CD4-positive, alpha-beta T cell treated with Interleukin-2 at 100 ng/mL for 4 hours (primary cell): ENCODE data around the gene HPN.
A peak's percentile ranks its signal among the peaks of the same experiment; 100 is the strongest.
"Not testable (repeated sequence)": the region's sequence is repeated elsewhere in the genome, so short reads cannot be mapped to it uniquely, and the experiment has no call there.

Source experiments
- DNase-seq: peaks from one replicate; pipeline ENCODE4 v3.0.0-alpha.2; 2020; ENCODE audit warnings: low spot score

Gene HPN

GRCh38 chr19:35084509-35084762, 42.9 kb downstream of the HPN start:
- no peak for DNase-seq

- DNase-seq, result no peak
Observed at GRCh38 chr19:35085947-35086346, 44.4 kb downstream of the HPN start.

GRCh38 chr19:35086455-35086854, 44.9 kb downstream of the HPN start:
- no peak for DNase-seq

- no peak for DNase-seq
Observed at GRCh38 chr19:35087393-35087792, 45.9 kb downstream of the HPN start.

- no peak for DNase-seq
Observed at GRCh38 chr19:35088131-35088913, 46.8 kb downstream of the HPN start.

- DNase-seq, result no peak
Observed at GRCh38 chr19:35089554-35089953, 48.0 kb downstream of the HPN start.

GRCh38 chr19:35090160-35090505, 48.6 kb downstream of the HPN start:
- no peak for DNase-seq

- DNase-seq, result peak; percentile 48
Observed at GRCh38 chr19:35090506-35091214, 49.1 kb downstream of the HPN start.

- DNase-seq, result no peak
Observed at GRCh38 chr19:35093430-35093829, 51.9 kb downstream of the HPN start.

- DNase-seq, result no peak
Observed at GRCh38 chr19:35093941-35094647, 52.6 kb downstream of the HPN start.

GRCh38 chr19:35094656-35095055, 53.1 kb downstream of the HPN start:
- no peak for DNase-seq

- DNase-seq, result no peak
Observed at GRCh38 chr19:35095667-35096368, 54.3 kb downstream of the HPN start.

- no peak for DNase-seq
Observed at GRCh38 chr19:35098413-35099049, 57.0 kb downstream of the HPN start.

GRCh38 chr19:35099155-35099896, 57.8 kb downstream of the HPN start:
- DNase-seq, result no peak

- DNase-seq, result no peak
Observed at GRCh38 chr19:35099897-35100275, 58.4 kb downstream of the HPN start.

GRCh38 chr19:35100588-35101533, 59.3 kb downstream of the HPN start:
- no peak for DNase-seq

GRCh38 chr19:35101949-35102348, 60.4 kb downstream of the HPN start:
- DNase-seq, result not testable (repeated sequence)

- DNase-seq, result not testable (repeated sequence)
Observed at GRCh38 chr19:35103614-35104013, 62.1 kb downstream of the HPN start.

GRCh38 chr19:35104361-35104760, 62.8 kb downstream of the HPN start:
- DNase-seq, result no peak

- DNase-seq, result no peak
Observed at GRCh38 chr19:35105047-35105410, 63.5 kb downstream of the HPN start.
